SIG-M5 treated with dmso at 0.1 percent for 504 hours (cell line): ENCODE data around the gene IL12RB2.

ENCODE experiments used
- DNase-seq: peaks from one replicate; lab custom pipeline; 2025; ENCODE audit not compliant: unreplicated experiment; lab: John Stamatoyannopoulos, UW

The IL12RB2 gene

GRCh38 chr1:67307251-67308060 lies at the start of gene IL12RB2:
IL12RB2 (plus strand) TSS chr1:67307873; CDS start chr1:67320369, 12,496 bp downstream.
- DNase-seq: no peak

GRCh38 chr1:67261680-67262079 lies 46.0 kb upstream of the IL12RB2 start:
- no peak for DNase-seq

GRCh38 chr1:67262735-67263134 lies 44.9 kb upstream of the IL12RB2 start:
- no peak for DNase-seq

GRCh38 chr1:67264152-67264551 lies 43.5 kb upstream of the IL12RB2 start:
- no peak for DNase-seq

GRCh38 chr1:67264899-67265298 lies 42.8 kb upstream of the IL12RB2 start:
- DNase-seq: no peak

- DNase-seq: no peak
These were observed 38.6 kb upstream of the IL12RB2 start for GRCh38 chr1:67269061-67269460.

- no peak for DNase-seq
These were observed 37.1 kb upstream of the IL12RB2 start for GRCh38 chr1:67270541-67270940.

GRCh38 chr1:67273591-67273990 lies 34.1 kb upstream of the IL12RB2 start:
- no peak for DNase-seq

- no peak for DNase-seq
These were observed 32.9 kb upstream of the IL12RB2 start for GRCh38 chr1:67274623-67275325.

GRCh38 chr1:67280696-67281095 lies 27.0 kb upstream of the IL12RB2 start:
- no peak for DNase-seq

- no peak for DNase-seq
These were observed 26.4 kb upstream of the IL12RB2 start for GRCh38 chr1:67281244-67281643.

- DNase-seq: no peak
These were observed 21.7 kb upstream of the IL12RB2 start for GRCh38 chr1:67285780-67286488.

GRCh38 chr1:67290236-67290635 lies 17.4 kb upstream of the IL12RB2 start:
- no peak for DNase-seq

- no peak for DNase-seq
These were observed 12.6 kb upstream of the IL12RB2 start for GRCh38 chr1:67294836-67295617.

- DNase-seq: no peak
These were observed 8.9 kb upstream of the IL12RB2 start for GRCh38 chr1:67298762-67299161.

- DNase-seq: no peak
These were observed 8.4 kb upstream of the IL12RB2 start for GRCh38 chr1:67299296-67299695.

GRCh38 chr1:67300561-67300960 lies 7.1 kb upstream of the IL12RB2 start:
- no peak for DNase-seq

- DNase-seq: no peak
These were observed 3.6 kb upstream of the IL12RB2 start for GRCh38 chr1:67304023-67304422.

GRCh38 chr1:67306547-67306946 lies 1.1 kb upstream of the IL12RB2 start:
- no peak for DNase-seq

GRCh38 chr1:67308136-67308535 lies 463 bp downstream of the IL12RB2 start:
- DNase-seq: no peak

- DNase-seq: no peak
These were observed 4.9 kb downstream of the IL12RB2 start for GRCh38 chr1:67312615-67313014.
